ENCODE measurements around the gene CCDC102B. TPM values are rescaled to one million over a fixed set of nuclear protein-coding genes. Genes with fewer than 3 reads are reported as not detected.

Gene CCDC102B
- total RNA-seq, 1 donor from 2014 or later, result 9.4 TPM

DNA sequence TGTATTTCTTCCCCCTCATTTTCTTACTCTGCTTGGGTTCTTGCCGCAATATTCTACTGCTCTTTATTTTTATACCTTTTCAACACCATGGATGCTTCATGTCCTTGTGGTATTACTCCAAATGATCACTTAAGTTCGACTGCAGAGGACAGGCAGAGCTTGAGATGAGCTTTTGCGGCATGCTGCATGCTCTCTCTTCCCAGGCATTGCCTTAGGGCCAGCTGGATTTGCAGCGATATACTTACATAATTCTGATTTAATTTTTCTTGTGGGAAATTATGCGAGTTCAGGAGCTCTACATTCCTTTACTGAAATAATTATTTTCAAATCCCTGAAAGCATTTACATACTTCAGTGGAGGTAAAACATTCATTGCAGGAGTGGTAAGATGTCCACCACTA, 288.1 kb downstream of the CCDC102B start:
- no peak for DNase-seq (ENCODE audit: low spot score)

DNA sequence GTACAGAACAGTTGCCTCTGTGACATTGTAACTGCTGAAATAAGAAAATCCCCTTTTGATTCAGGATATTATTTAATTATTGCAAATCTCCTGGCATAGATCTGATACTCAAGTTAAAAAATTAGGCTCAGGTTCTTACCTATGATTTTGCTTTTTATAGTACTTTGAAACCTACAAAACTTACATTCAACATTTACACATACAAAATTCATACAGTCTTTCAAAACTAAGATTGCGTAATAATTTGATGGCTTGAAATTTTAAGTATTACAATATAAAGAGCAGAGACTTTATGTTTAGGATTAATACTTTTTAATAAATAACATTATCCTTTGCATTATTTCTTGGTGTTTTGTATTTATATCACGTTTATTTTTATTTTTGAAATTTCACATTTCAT, 291.1 kb downstream of the CCDC102B start:
- DNase-seq (ENCODE audit: low spot score), result no peak

DNA sequence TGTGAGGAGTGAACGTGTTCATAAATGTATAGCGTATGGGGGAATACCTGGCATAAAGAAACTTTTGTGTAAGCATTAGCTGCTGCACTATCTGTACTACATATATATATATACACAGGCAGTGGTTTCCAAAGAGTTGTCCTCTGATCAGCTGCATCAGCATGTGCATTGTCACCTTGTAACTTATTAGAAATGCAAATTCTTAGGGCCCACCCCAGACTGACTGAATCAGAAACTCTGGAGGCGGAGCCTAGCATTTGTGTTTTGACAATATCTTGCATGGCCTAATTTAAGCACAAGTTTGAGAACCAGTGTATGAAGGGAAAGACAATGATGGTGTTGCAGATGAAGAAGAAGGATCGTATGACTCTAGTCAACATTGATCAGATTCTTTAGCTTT, 299.5 kb downstream of the CCDC102B start:
- DNase-seq (ENCODE audit: low spot score), result no peak

DNA sequence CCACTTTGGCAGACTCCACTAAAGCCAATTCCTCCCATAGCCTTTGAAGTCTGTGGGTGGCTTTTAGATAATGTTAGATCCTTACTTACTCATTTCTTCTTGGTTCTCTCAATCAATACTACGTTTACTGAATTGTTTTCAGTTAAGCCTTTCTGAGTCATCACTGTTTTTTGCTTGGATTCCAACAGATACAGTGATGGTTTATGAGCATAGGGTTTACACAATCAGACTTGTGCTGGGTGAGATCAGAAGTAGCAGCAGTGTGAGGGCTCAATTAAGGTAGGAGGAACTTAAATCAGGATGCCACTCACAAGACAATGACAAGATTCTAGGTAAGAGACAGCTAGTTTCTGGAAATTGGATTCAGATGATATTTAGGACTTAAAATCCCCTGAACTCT, 305.1 kb downstream of the CCDC102B start:
- DNase-seq (ENCODE audit: low spot score), result no peak

Other genes with a start within 250 kb of the CCDC102B start
- 28.5 TPM for gene TMX3, start 83.0 kb upstream of the CCDC102B start, total RNA-seq

Measured in mucosa of gallbladder (tissue), 1 donor.